ENCODE data around the gene SYT7. TPM values are rescaled to one million over a fixed set of nuclear protein-coding genes. Genes with fewer than 3 reads are reported as not detected.
A peak's percentile ranks its signal among the peaks of the same experiment; 100 is the strongest.

Gene SYT7
- total and polyA plus RNA-seq, 4 donors, result 2.1 to 114 (median 30.8) TPM

DNA sequence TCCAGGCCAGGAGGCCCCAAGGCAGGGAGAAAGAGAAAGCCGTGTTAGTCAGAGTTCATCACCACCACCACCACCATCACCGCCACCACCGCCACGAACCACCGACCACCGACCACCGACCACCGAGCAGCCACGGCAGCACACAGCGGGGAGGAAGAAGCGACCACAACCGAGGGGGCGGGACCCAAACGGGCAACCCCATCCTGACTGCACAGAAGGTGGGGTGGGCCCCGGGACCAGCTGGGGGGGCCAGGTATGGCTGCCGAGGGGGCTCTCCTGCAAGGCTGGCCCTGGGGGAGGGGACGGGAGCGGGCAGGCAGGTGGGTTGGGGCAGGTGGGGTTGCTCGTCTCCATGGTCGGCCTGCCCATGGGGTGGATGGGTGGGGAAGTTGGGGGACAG is 34.2 kb downstream of the SYT7 start (continued):
- TF ChIP-seq, protein P1, sequence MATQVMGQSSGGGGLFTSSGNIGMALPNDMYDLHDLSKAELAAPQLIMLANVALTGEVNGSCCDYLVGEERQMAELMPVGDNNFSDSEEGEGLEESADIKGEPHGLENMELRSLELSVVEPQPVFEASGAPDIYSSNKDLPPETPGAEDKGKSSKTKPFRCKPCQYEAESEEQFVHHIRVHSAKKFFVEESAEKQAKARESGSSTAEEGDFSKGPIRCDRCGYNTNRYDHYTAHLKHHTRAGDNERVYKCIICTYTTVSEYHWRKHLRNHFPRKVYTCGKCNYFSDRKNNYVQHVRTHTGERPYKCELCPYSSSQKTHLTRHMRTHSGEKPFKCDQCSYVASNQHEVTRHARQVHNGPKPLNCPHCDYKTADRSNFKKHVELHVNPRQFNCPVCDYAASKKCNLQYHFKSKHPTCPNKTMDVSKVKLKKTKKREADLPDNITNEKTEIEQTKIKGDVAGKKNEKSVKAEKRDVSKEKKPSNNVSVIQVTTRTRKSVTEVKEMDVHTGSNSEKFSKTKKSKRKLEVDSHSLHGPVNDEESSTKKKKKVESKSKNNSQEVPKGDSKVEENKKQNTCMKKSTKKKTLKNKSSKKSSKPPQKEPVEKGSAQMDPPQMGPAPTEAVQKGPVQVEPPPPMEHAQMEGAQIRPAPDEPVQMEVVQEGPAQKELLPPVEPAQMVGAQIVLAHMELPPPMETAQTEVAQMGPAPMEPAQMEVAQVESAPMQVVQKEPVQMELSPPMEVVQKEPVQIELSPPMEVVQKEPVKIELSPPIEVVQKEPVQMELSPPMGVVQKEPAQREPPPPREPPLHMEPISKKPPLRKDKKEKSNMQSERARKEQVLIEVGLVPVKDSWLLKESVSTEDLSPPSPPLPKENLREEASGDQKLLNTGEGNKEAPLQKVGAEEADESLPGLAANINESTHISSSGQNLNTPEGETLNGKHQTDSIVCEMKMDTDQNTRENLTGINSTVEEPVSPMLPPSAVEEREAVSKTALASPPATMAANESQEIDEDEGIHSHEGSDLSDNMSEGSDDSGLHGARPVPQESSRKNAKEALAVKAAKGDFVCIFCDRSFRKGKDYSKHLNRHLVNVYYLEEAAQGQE (IDR thresholded peaks at IDR 0.05), result no peak

DNA sequence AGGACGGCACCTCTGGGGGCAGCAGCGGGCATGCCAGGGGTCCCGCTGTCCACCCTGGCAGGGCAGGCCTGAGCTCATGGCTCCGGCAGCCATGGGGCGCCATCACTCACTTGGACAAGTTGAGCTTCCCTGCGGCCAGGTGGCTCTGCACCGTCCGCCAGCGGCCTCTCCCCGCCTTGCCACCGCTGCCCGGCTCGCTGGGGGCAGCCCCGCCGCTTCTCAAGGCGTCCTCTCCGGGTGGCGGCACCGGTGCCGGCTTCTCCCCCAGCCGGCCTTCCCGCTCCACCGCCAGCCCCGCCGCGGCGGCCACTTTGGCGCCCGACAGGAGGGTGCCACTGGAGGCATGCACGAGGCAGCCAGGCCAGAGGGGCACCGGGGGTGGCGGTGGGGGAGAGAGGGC is 35.0 kb downstream of the SYT7 start:
- no peaks in the 10 kb centered on the region for H3K27me3 ChIP-seq (ENCODE audit: control insufficient read depth in 4 of 4, insufficient read depth in 4 of 4, low read length in 3 of 4)
- H3K27ac ChIP-seq (ENCODE audit: low read depth in 1 of 2, low read length in 2 of 2), result no peak overlapping the region
- H3K9me3 ChIP-seq (ENCODE audit: control insufficient read depth in 4 of 4, low read length in 3 of 4), result no peaks in the 10 kb centered on the region
- 95% methylated on average over 32 of the region's 32 CpGs for WGBS
- H3K9ac ChIP-seq (ENCODE audit: low read depth in 1 of 2, low read length in 2 of 2), result no peak overlapping the region
- no peaks in the 10 kb centered on the region for H3K36me3 ChIP-seq (ENCODE audit: control insufficient read depth in 4 of 4, insufficient read depth in 3 of 4, low read depth in 1 of 4, low read length in 3 of 4)
- TF ChIP-seq NR2F2 (IDR thresholded peaks at IDR 0.05), result no peak
- TF ChIP-seq, protein P2, sequence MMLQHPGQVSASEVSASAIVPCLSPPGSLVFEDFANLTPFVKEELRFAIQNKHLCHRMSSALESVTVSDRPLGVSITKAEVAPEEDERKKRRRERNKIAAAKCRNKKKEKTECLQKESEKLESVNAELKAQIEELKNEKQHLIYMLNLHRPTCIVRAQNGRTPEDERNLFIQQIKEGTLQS (IDR thresholded peaks at IDR 0.05), result no peak
- no peak for TF ChIP-seq YY1 (IDR thresholded peaks at IDR 0.05)
- peaks cover 5 to 10% (median 7%) of the 10 kb centered on the region in 4 donors for H3K4me1 ChIP-seq (ENCODE audit: control insufficient read depth in 4 of 4, insufficient read depth in 4 of 4, low read length in 3 of 4)
- no peak overlapping the region for H3K4me3 ChIP-seq (ENCODE audit: low read depth in 1 of 3, low read length in 3 of 3)
- no peak for DNase-seq (ENCODE audit: low spot score)

DNA sequence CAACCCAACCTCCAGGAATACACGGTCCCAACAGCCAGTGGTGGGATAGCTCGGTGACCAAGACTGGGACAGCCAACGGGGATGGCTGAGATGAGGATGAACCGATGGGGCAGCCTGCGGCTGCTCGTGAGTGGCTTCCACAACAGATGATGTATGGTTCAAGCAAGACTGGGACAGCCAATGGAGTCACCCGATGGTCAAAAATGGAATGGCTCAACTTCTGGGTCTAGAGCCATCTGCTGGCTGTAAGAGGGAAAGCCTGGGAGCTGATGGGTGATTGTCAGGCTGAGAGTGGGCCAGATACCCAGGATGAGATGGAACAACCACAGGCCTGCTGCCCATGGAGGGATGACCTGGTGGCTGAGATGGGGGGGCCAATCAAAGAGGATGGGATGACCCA is 35.5 kb downstream of the SYT7 start:
- DNase-seq (ENCODE audit: low spot score), result no peak
- no peak overlapping the region for H3K27ac ChIP-seq (ENCODE audit: low read depth in 1 of 2, low read length in 2 of 2)
- no peaks in the 10 kb centered on the region for H3K27me3 ChIP-seq (ENCODE audit: control insufficient read depth in 4 of 4, insufficient read depth in 4 of 4, low read length in 3 of 4)
- peaks cover 5 to 10% (median 7%) of the 10 kb centered on the region in 4 donors for H3K4me1 ChIP-seq (ENCODE audit: control insufficient read depth in 4 of 4, insufficient read depth in 4 of 4, low read length in 3 of 4)
- no peaks in the 10 kb centered on the region for H3K9me3 ChIP-seq (ENCODE audit: control insufficient read depth in 4 of 4, low read length in 3 of 4)
- no peak overlapping the region for H3K4me3 ChIP-seq (ENCODE audit: low read depth in 1 of 3, low read length in 3 of 3)
- TF ChIP-seq, protein P3, sequence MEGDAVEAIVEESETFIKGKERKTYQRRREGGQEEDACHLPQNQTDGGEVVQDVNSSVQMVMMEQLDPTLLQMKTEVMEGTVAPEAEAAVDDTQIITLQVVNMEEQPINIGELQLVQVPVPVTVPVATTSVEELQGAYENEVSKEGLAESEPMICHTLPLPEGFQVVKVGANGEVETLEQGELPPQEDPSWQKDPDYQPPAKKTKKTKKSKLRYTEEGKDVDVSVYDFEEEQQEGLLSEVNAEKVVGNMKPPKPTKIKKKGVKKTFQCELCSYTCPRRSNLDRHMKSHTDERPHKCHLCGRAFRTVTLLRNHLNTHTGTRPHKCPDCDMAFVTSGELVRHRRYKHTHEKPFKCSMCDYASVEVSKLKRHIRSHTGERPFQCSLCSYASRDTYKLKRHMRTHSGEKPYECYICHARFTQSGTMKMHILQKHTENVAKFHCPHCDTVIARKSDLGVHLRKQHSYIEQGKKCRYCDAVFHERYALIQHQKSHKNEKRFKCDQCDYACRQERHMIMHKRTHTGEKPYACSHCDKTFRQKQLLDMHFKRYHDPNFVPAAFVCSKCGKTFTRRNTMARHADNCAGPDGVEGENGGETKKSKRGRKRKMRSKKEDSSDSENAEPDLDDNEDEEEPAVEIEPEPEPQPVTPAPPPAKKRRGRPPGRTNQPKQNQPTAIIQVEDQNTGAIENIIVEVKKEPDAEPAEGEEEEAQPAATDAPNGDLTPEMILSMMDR (IDR thresholded peaks at IDR 0.05; ENCODE audit: low read depth, low read length, missing input control), result peak; percentile 14
- TF ChIP-seq FOXA1 (IDR thresholded peaks at IDR 0.05), result no peak
- H3K9ac ChIP-seq (ENCODE audit: low read depth in 1 of 2, low read length in 2 of 2), result no peak overlapping the region
- WGBS, result 95% methylated on average over 7 of the region's 7 CpGs
- no peaks in the 10 kb centered on the region for H3K36me3 ChIP-seq (ENCODE audit: control insufficient read depth in 4 of 4, insufficient read depth in 3 of 4, low read depth in 1 of 4, low read length in 3 of 4)

DNA sequence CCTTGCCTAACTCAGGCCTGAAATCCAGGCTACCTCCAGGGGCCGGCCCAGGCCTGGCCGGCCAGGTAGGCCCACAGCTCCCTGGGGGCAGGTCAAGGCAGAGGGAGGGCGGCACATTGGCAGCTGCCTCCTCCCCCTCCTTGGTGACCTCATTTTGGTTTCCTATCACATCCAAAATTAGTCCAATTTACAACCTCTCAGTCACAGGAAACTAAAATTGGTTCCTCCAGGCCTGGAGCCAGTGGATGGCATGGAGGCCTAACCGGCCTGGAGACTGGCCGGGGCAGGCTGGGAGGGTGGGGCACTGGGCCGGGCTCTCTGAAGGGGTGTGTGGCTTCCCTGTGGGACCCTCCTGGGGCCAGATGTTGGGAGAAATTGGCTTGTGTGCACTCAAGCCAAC is 36.4 kb downstream of the SYT7 start:
- 96% methylated on average over 6 of the region's 6 CpGs for WGBS
- Histone ChIP-seq H3K4me3 (ENCODE audit: low read depth in 1 of 3, low read length in 3 of 3) (no peak overlapping the region), H3K9me3 (ENCODE audit: control insufficient read depth in 4 of 4, low read length in 3 of 4) (no peaks in the 10 kb centered on the region), H3K4me1 (ENCODE audit: control insufficient read depth in 4 of 4, insufficient read depth in 4 of 4, low read length in 3 of 4) (peaks cover 5 to 10% (median 7%) of the 10 kb centered on the region in 4 donors), H3K27me3 (ENCODE audit: control insufficient read depth in 4 of 4, insufficient read depth in 4 of 4, low read length in 3 of 4) (no peaks in the 10 kb centered on the region), H3K36me3 (ENCODE audit: control insufficient read depth in 4 of 4, insufficient read depth in 3 of 4, low read depth in 1 of 4, low read length in 3 of 4) (no peaks in the 10 kb centered on the region), H3K9ac (ENCODE audit: low read depth in 1 of 2, low read length in 2 of 2) (no peak overlapping the region), H3K27ac (ENCODE audit: low read depth in 1 of 2, low read length in 2 of 2) (no peak overlapping the region)
- no peak for DNase-seq (ENCODE audit: low spot score)
- TF ChIP-seq NR2F2 (IDR thresholded peaks at IDR 0.05) (no peak), JUND (IDR thresholded peaks at IDR 0.05) (no peak), RXRA (IDR thresholded peaks at IDR 0.05) (no peak), SP1 (IDR thresholded peaks at IDR 0.05) (no peak), FOXA1 (IDR thresholded peaks at IDR 0.05) (no peak)
- TF ChIP-seq, protein P1 (IDR thresholded peaks at IDR 0.05), result no peak

Measured in liver (tissue), 9 donors.